Stimulated activated CD4-positive, alpha-beta T cell treated with anti-CD3 and anti-CD28 coated beads, Interleukin-1b, Interleukin-23, amount 100 ng/mL, for 48 hours (primary cell): ENCODE results near the gene TCF15.

ENCODE experiments used
- DNase-seq: peaks from one replicate; pipeline ENCODE4 v3.0.0-alpha.2; 2020

Gene TCF15, protein sequence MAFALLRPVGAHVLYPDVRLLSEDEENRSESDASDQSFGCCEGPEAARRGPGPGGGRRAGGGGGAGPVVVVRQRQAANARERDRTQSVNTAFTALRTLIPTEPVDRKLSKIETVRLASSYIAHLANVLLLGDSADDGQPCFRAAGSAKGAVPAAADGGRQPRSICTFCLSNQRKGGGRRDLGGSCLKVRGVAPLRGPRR

DNA sequence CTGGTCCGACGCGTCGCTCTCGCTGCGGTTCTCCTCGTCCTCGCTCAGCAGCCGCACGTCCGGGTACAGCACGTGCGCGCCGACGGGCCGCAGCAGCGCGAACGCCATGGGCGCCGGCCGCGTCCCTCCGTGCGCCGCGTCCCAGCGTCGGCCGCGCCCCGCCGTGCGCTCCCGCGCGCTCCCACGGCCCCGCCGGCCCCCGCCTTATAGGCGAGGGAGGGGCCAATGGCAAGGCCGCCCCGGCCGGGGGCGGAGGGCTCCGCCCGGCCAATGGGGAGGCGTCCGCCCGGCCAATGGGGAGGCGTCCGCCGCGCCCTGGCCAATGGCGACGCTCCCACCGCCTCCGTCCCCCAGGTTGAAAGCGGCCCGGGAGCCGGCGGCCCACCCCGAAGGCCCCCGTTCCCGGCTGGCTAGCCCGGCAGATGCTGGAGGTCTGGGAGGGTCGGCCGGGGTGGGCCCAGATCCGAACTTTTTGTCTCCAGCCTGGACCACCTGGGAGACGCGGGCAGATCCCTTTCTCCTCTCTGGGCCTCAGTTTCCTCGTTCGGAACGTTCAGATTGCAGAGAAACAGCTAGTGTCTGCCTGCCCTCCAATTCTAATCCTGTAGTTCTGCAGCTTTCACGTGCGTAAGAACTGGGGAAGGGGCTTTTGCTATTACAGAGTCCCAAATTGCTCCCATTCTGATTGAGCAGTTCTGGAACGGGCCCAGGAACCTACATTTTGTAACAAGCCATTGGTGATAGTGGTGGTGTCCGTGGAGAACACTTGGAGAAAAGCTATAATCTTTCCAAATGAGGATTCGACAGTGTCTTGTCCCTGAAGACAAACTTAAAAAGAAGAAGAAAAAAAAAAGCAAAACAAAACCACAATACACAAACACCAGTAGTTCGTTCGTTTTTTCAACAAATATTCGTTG lies at the start of gene TCF15:
Gene TCF15, minus strand, starts transcription at position 180 of the 917 bp plus-strand sequence. Its CDS starts 72 bp downstream, at position 108.
- DNase-seq, result peak; percentile 15

GRCh38 chr20:658731-659291 lies 48.7 kb upstream of the TCF15 start:
- DNase-seq, result no peak

GRCh38 chr20:658202-658601 lies 48.1 kb upstream of the TCF15 start:
- DNase-seq, result no peak

GRCh38 chr20:655726-656624 lies 45.9 kb upstream of the TCF15 start:
- no peak for DNase-seq

DNA sequence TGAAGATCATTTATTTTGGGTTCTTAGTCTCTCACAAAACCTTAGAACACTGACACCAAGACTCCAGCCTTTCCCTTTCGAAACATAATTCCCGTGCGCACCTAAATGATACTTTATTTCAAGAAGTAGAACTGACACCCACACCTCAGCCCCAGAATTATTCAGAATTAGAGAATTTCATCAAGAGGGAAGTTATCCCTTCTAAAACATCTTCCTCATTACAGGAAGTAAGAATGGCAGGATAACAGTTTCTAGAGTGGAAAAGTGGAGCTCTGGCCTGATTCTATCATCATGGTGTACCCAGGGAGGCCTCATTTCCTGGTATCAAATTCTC lies 44.3 kb upstream of the TCF15 start:
- no peak for DNase-seq

DNA sequence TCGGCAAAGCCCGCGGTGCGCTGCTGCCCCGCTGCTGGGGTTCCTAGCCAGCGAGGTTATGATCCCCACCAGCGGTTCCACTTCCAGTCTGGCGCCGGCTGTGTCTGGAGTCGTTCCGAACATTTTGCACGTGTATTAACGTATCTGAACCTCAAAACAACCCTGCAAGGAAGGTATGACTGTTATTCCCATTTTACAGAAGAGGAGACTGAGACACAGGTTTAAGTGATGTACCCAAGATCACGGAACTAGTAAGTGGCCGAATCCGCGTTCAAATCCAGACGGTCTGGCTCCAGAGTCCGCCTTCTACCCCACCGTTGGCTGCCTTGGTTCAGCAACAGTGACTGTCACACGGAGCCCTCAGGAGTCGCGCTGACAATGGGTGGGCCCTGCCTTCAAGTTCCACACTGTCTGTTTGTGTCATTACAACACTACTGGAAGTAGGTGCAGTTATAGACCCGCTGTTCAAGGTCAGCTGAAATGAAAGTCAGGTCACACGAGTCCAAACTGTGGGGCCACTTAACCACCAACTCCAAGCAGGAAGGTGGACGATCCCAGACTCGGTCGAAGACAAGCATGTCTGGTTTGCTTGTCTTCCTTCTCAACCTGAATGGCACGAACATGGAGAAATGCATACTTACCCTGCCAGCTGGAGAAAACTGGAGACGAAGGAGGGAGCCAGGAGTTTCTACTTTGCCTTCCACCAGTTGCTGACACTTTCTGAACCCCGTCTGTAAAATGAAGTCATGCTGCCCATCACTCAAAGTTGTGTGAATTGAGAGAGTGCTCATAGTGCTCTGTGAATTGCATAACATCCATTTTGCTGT lies 43.7 kb upstream of the TCF15 start:
- DNase-seq, result no peak

GRCh38 chr20:653110-653589 lies 43.0 kb upstream of the TCF15 start, which contains the start of gene SRXN1:
SRXN1 (minus strand) TSS chr20:653200; CDS start chr20:653185, 15 bp downstream.
- peak; percentile 82 for DNase-seq

DNA sequence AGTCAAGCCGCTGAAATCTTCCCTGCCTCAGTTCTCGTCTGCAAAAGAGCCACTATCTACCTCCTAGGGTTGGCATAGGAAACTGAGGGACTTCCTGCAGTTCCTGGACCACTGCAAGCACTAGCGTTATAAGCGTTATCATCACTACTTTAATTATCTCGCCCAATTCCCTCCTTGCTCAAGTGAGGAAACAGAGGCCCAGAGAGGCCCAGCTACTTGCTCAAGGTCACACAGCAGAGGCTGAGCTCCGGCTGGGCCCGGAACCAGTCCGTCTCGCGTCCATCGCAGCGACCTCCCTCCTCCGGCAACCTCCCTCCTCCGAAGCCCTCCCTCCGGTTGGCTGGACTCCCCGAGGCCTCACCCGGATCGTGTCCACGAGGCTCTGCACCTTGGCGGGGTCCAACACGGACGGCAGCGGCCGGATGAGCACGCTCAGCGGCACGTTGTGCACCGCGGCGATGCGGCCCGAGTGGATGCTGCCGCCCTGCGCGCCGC lies 42.6 kb upstream of the TCF15 start:
- DNase-seq, result peak; percentile 23

DNA sequence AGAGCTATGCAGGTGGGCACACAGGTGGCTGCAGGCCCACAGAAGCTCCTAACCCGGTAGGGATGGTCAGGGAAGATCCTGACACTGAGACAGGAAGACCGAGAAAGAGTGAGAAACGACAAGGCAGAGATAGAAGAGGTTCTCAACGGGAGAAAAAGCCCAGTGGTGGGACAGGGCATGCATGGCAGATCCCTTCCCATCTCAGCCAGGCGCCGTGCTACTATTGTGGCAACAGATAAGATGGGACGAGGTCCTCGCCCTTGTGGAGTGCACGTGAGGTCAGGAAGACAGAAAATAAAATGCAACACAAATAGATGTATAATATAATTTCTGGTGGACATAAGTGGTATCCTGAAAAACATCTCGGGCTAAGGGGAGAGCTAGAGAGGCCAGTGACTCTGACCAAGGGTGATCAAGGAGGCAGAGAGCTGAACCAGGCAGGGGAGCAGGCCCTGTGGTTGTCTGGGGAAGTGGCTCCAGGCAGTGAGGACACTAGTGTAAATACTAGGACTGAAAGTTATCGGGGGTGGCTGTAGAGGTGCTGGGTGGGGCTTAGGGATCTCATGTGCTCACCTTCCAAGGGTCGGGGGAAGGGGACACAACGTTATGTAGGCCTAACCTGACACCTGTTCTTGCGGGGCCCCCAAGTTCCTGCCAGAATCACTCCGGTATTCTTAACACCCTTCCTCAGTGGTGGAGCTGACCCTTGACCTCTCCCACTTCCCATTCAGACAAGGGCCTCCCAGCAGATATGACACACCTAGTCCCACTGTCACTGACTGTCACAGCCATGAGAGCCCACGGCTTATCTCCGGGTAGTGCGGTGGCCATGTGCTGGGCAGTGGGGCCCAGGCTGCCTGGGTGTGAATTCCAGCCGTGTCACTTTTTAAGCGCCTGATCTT lies 41.9 kb upstream of the TCF15 start:
- no peak for DNase-seq

DNA sequence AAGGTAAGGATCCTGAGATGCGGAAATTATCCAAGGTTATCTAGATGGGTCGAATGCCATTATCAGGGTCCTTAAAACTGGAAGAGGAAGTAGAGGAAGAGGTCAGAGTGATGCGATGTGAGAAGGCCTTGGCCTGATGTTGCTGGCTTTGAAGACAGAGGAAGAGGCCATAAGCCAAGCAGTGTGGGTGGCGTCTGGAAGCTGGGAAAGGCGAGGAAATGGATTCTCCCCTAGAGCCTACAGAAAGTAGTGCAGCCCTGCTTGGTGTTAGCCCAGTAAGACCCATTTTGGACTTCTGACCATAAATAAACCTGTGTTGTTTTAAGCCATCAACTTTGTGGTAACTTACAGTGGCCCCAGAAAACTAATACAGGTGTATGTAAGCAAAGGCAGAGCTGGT lies 40.8 kb upstream of the TCF15 start:
- DNase-seq, result no peak

GRCh38 chr20:650281-650680 lies 40.2 kb upstream of the TCF15 start:
- no peak for DNase-seq

- no peak for DNase-seq
Observed at GRCh38 chr20:647479-648019, 37.4 kb upstream of the TCF15 start.

DNA sequence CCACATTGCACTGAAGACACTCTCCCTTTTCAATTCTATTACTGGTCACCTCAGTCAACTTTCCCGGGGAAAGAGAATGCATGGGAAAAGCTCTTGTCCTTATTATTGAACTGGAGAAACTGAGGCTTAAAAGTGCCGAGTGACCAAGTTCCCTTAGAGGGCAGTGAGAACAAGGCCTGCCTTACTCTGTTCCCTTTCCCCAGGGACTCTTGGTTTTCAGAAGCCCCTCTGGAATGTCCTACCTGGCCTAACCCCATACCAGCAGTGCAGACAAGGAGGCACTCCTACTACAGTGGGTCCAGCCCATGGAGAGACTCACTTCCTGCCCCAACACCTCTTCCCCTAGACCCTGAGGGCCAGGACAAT lies 36.7 kb upstream of the TCF15 start:
- no peak for DNase-seq

DNA sequence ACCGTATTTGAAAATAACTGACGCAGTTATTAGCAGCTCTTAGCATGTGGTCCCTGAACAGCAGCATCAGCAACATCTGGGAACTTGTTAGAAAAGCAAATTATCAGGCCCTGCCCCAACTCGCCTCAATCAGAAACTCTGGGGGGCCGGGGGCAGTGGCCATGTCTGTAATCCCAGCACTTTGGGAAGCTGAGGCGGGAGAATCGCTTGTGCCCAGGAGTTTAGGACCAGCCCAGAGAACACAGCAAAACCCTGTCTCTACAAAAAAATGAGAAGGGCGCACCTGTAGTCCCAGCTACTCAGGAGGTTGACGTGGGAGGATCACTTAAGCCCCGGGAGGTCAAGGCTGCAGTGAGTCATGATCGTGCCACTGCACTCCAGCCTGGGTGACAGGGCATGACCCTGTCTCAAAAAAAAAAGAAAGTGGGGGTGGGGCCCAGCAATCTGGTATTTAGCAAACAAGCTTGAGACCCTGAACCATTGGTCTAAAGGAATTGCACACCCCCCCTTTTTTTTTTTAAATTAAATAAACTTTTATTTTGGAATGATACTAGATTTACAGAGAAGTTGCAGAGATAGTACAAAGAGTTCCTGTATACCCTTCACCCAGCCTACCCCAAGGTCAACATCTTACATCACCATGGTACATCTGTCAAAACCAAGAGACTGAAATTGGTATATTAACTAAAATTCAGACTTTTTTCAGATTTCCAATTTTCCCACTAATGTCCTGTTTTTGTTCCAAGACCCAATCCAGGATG lies 36.2 kb upstream of the TCF15 start:
- DNase-seq, result no peak

DNA sequence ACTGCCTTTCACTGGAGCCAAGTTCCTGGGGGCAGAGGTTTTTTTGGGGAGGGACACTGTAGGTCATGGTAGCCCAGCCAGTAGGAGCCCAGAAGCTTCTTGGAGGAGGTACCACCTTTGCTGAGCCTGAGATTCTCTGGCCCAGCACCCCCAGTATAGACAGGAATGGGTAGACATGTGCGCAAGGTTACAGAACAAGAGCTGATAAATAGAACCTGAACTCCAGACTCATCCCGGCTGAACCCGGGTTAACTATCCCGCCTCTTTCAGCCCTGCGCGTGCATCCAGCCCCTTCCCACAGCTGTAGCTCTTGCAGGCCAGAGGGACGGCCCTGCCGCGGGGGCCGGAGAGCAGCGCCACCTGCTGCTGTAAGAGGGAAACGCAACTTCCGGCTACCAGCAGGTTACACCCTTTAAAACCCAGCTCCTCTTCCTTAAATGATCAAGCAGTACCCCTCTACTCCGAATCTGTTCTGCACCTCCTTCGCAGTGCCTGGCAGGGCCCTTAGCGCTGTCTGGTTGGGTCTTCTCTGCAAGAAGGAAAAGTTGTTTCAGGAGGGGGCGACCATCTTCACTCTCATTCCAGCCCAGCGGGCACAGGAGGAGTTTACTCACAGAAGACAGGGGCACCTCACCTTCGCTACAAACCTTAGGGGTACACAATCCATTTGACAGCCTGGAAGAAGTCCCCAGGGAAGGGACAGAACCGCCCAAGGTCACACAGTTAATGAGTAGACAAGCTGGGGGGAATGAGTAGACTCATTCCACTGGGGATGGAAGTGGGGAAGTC lies 35.4 kb upstream of the TCF15 start:
- peak; percentile 65 for DNase-seq

GRCh38 chr20:644692-645317 lies 34.7 kb upstream of the TCF15 start:
- no peak for DNase-seq

- no peak for DNase-seq
Observed at GRCh38 chr20:642398-643174, 32.5 kb upstream of the TCF15 start.
